ENCODE data around the gene ATE1.
"Not testable (repeated sequence)": the region's sequence is repeated elsewhere in the genome, so short reads cannot be mapped to it uniquely, and the experiment has no call there.

The ATE1 gene

GRCh38 chr10:121739114-121739513, 188.7 kb downstream of the ATE1 start:
- no peak for DNase-seq (ENCODE audit: low read depth in 2 of 2)

GRCh38 chr10:121736315-121737130, 191.3 kb downstream of the ATE1 start:
- no peak for DNase-seq (ENCODE audit: low read depth in 2 of 2)

GRCh38 chr10:121735263-121735662, 192.6 kb downstream of the ATE1 start:
- DNase-seq (ENCODE audit: low read depth in 2 of 2) = no peak

- no peak for DNase-seq (ENCODE audit: low read depth in 2 of 2)
Observed at GRCh38 chr10:121734589-121735045, 193.2 kb downstream of the ATE1 start.

- DNase-seq (ENCODE audit: low read depth in 2 of 2) = no peak
Observed at GRCh38 chr10:121732656-121733445, 195.0 kb downstream of the ATE1 start.

GRCh38 chr10:121732172-121732571, 195.7 kb downstream of the ATE1 start:
- DNase-seq (ENCODE audit: low read depth in 2 of 2) = no peak

- no peak for DNase-seq (ENCODE audit: low read depth in 2 of 2)
Observed at GRCh38 chr10:121724282-121724681, 203.5 kb downstream of the ATE1 start.

GRCh38 chr10:121722665-121723064, 205.2 kb downstream of the ATE1 start:
- no peak for DNase-seq (ENCODE audit: low read depth in 2 of 2)

- DNase-seq (ENCODE audit: low read depth in 2 of 2) = no peak
Observed at GRCh38 chr10:121721257-121721656, 206.6 kb downstream of the ATE1 start.

GRCh38 chr10:121715969-121716368, 211.9 kb downstream of the ATE1 start:
- no peak for DNase-seq (ENCODE audit: low read depth in 2 of 2)

- DNase-seq (ENCODE audit: low read depth in 2 of 2) = no peak
Observed at GRCh38 chr10:121715076-121715475, 212.8 kb downstream of the ATE1 start.

- no peak for DNase-seq (ENCODE audit: low read depth in 2 of 2)
Observed at GRCh38 chr10:121713486-121713885, 214.3 kb downstream of the ATE1 start.

- DNase-seq (ENCODE audit: low read depth in 2 of 2) = no peak
Observed at GRCh38 chr10:121710971-121711370, 216.9 kb downstream of the ATE1 start.

GRCh38 chr10:121710207-121710606, 217.6 kb downstream of the ATE1 start:
- DNase-seq (ENCODE audit: low read depth in 2 of 2) = no peak

- DNase-seq (ENCODE audit: low read depth in 2 of 2) = no peak
Observed at GRCh38 chr10:121709675-121710073, 218.2 kb downstream of the ATE1 start.

- DNase-seq (ENCODE audit: low read depth in 2 of 2) = no peak
Observed at GRCh38 chr10:121708728-121709674, 218.8 kb downstream of the ATE1 start.

- DNase-seq (ENCODE audit: low read depth in 2 of 2) = no peak
Observed at GRCh38 chr10:121702351-121703320, 225.2 kb downstream of the ATE1 start.

- DNase-seq (ENCODE audit: low read depth in 2 of 2) = no peak
Observed at GRCh38 chr10:121700416-121700815, 227.4 kb downstream of the ATE1 start.

GRCh38 chr10:121699703-121700102, 228.1 kb downstream of the ATE1 start:
- not testable (repeated sequence) for DNase-seq (ENCODE audit: low read depth in 2 of 2)

- DNase-seq (ENCODE audit: low read depth in 2 of 2) = no peak
Observed at GRCh38 chr10:121698902-121699301, 228.9 kb downstream of the ATE1 start.

- DNase-seq (ENCODE audit: low read depth in 2 of 2) = no peak
Observed at GRCh38 chr10:121698336-121698735, 229.5 kb downstream of the ATE1 start.

All from stimulated activated CD4-positive, alpha-beta T cell treated with anti-CD3 and anti-CD28 coated beads, Interleukin-15, amount 100 ng/mL, for 48 hours (primary cell).